HepG2 (cell line): Measurements from ENCODE around the gene IQGAP3. TPM values are rescaled to one million over a fixed set of nuclear protein-coding genes. Genes with fewer than 3 reads are reported as not detected.

Experiments used
- AKAP8 ChIP-seq: sonication (generic); formaldehyde crosslinking; IDR thresholded peaks from 2 replicates; pipeline ENCODE4 v1.5.1; 2020; ENCODE audit warnings: mild to moderate bottlenecking, missing genetic modification reagents
- BHLHE40 ChIP-seq: IDR thresholded peaks from 2 replicates; pipeline ENCODE4 v1.6.1; 2011; ENCODE audit warnings: low read length, improper control_type of control experiment
- FOXO1 ChIP-seq: sonication (generic); formaldehyde crosslinking; IDR thresholded peaks from 2 replicates; pipeline ENCODE4 v1.4.0; 2020; ENCODE audit warnings: missing genetic modification reagents
- GATAD1 ChIP-seq: IDR thresholded peaks from 2 replicates; pipeline ENCODE4 v1.6.1; 2016; ENCODE audit warnings: missing genetic modification reagents, missing compliant biosample characterization
- HDAC1 ChIP-seq: sonication (generic); formaldehyde crosslinking; IDR thresholded peaks from 2 replicates; pipeline ENCODE4 v1.5.1; 2020; ENCODE audit warnings: mild to moderate bottlenecking, missing genetic modification reagents
- IKZF4 ChIP-seq: sonication (generic); formaldehyde crosslinking; IDR thresholded peaks from 2 replicates; pipeline ENCODE4 v1.5.1; 2020; ENCODE audit warnings: borderline replicate concordance, mild to moderate bottlenecking, low read depth, missing genetic modification reagents; ENCODE audit errors: not compliant biosample characterization
- KDM6A ChIP-seq: IDR thresholded peaks from 2 replicates; pipeline ENCODE4 v1.6.1; 2016; ENCODE audit warnings: low read depth
- KMT2A ChIP-seq: sonication (generic); formaldehyde crosslinking; IDR thresholded peaks from 2 replicates; pipeline ENCODE4 v1.4.0; 2020; ENCODE audit warnings: missing genetic modification reagents
- MEIS2 ChIP-seq: sonication (generic); formaldehyde crosslinking; IDR thresholded peaks from 2 replicates; pipeline ENCODE4 v1.9.0; 2021; ENCODE audit warnings: mild to moderate bottlenecking, missing genetic modification reagents
- POLR2AphosphoS5 ChIP-seq: IDR thresholded peaks from 2 replicates; pipeline ENCODE4 v1.6.1; 2012; ENCODE audit warnings: low read depth, low read length
- RARA ChIP-seq: IDR thresholded peaks from 2 replicates; pipeline ENCODE4 v1.6.1; 2016; ENCODE audit warnings: missing genetic modification reagents, missing compliant biosample characterization
- RCOR2 ChIP-seq: IDR thresholded peaks from 2 replicates; pipeline ENCODE4 v1.6.1; 2016; ENCODE audit warnings: missing biosample characterization, missing genetic modification reagents
- SP1 ChIP-seq, 2 experiments: fragments of 450-650 bp in 1 of 2; sonication (generic) in 1 of 2; formaldehyde crosslinking in 1 of 2; IDR thresholded peaks; 2 replicates each; pipeline versions ENCODE4 v1.4.0 to v1.6.1; 2016 to 2020; ENCODE audit warnings: missing genetic modification reagents in 1 of 2
- ZBTB7B ChIP-seq: sonication (generic); formaldehyde crosslinking; IDR thresholded peaks from 2 replicates; pipeline ENCODE4 v1.4.0; 2020; ENCODE audit warnings: missing genetic modification reagents
- ZC3H4 ChIP-seq: sonication (generic); formaldehyde crosslinking; IDR thresholded peaks from 2 replicates; pipeline ENCODE4 v1.4.0; 2020; ENCODE audit warnings: missing genetic modification reagents, borderline replicate concordance
- ZNF121 ChIP-seq: sonication (generic); formaldehyde crosslinking; IDR thresholded peaks from 2 replicates; pipeline ENCODE4 v1.5.0; 2020; ENCODE audit warnings: mild to moderate bottlenecking, missing genetic modification reagents
- polyA plus RNA-seq, 8 experiments: library from polyadenylated mRNA; depleted of rRNA in 3 of 8; stranded (reverse) in 7 of 8; unstranded in 1 of 8; fragments of >200 nt; fragmentation: Illumina TruSeq in 4 of 8; extraction: Trizol in 4 of 8; gene quantifications; 2 replicates each; pipeline versions ENCODE4 v1.2.1 to v1.2.3, GENCODE V29; 2011 to 2016; ENCODE audit warnings: low read depth in 4 of 8, missing spikeins in 1 of 8, mixed read lengths in 1 of 8; ENCODE audit not compliant: insufficient read depth in 1 of 8
- total RNA-seq, 5 experiments: library from RNA; depleted of rRNA; stranded (reverse); fragments of >200 nt; fragmentation: Illumina TruSeq; extraction: Trizol; gene quantifications; 2 replicates each; pipeline ENCODE4 v1.2.3, GENCODE V29; 2016; ENCODE audit warnings: low read depth in 1 of 5
- TF ChIP-seq, protein P1 (sequence below): sonication (generic); formaldehyde crosslinking; IDR thresholded peaks from 2 replicates; pipeline ENCODE4 v1.4.0; 2020; ENCODE audit warnings: missing genetic modification reagents
- TF ChIP-seq, protein P2 (sequence below): sonication (generic); formaldehyde crosslinking; IDR thresholded peaks from 2 replicates; pipeline ENCODE4 v1.4.0; 2020; ENCODE audit warnings: mild to moderate bottlenecking, missing genetic modification reagents
- TF ChIP-seq, protein P3 (sequence below): sonication (generic); formaldehyde crosslinking; IDR thresholded peaks from 2 replicates; pipeline ENCODE4 v1.9.0; 2021; ENCODE audit warnings: missing genetic modification reagents, mild to moderate bottlenecking, borderline replicate concordance

The IQGAP3 gene
- total and polyA plus RNA-seq, 2 of the 13 experiments (the other 11 are each of a cell fraction or from before 2014, with no cell fraction given): 13.5 to 14.1 TPM

DNA sequence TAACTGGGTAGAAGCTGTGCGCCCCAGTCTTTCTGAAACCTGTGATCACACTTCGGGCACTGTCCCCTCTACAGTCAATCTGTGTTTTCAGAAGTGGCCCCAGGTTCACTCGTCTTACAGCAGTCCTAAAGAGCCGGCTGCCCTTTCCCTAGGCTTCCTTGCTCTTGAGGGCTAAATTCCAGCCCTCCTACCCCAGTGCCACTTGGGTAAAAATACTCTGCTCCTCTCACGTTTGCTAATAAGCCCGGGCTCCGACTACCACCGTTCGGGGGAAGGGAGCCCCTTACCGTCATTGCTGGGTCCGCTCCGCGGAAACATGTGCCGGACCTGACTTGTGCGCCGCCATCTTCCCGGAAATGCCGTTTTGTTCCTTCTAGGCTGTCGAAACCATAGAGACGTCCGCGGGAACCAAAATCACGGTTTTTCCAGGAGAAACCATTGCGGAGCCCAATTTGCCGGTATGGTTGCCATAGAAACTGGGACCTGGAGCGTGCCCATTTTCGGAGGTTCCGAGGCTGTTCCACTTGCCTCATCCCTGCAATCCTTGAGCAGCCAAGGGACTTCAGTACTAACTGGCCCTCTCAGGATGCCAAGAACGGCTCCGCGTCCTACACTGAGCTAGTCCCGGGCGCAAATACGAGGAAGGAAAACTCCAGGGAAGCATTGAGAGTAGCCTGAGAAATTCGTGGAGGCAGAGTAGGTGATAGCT, 28.9 kb upstream of the IQGAP3 start, which contains the start of gene GPATCH4 (continued):
- TF ChIP-seq, protein P1, sequence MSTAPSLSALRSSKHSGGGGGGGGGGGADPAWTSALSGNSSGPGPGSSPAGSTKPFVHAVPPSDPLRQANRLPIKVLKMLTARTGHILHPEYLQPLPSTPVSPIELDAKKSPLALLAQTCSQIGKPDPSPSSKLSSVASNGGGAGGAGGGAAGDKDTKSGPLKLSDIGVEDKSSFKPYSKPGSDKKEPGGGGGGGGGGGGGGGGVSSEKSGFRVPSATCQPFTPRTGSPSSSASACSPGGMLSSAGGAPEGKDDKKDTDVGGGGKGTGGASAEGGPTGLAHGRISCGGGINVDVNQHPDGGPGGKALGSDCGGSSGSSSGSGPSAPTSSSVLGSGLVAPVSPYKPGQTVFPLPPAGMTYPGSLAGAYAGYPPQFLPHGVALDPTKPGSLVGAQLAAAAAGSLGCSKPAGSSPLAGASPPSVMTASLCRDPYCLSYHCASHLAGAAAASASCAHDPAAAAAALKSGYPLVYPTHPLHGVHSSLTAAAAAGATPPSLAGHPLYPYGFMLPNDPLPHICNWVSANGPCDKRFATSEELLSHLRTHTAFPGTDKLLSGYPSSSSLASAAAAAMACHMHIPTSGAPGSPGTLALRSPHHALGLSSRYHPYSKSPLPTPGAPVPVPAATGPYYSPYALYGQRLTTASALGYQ: peak; percentile 68; the same call in 1 of the 2 replicates
- TF ChIP-seq SP1 (IDR thresholded peaks at IDR 0.05) (no peak), SP1 (CRISPR knock-in tag; IDR thresholded peaks at IDR 0.05) (no peak), MEIS2 (CRISPR knock-in tag) (peak; percentile 50; the same call in 1 of the 2 replicates), BHLHE40 (no peak), KMT2A (CRISPR knock-in tag) (peak; percentile 66), IKZF4 (CRISPR knock-in tag) (peak; percentile 58), POLR2AphosphoS5 (peak; percentile 93), ZC3H4 (CRISPR knock-in tag) (no peak), HDAC1 (CRISPR knock-in tag) (peak; percentile 96), FOXO1 (CRISPR knock-in tag) (no peak), AKAP8 (CRISPR knock-in tag) (no peak), RARA (CRISPR knock-in tag) (no peak; the same call in 1 of the 2 replicates), RCOR2 (CRISPR knock-in tag) (0 out of 2 replicates have a peak, but pooled peaks have one; percentile 33), ZNF121 (no peak), KDM6A (CRISPR knock-in tag) (no peak), GATAD1 (CRISPR knock-in tag) (peak; percentile 94), ZBTB7B (CRISPR knock-in tag) (peak; percentile 37; the same call in 1 of the 2 replicates)
- TF ChIP-seq, protein P2, sequence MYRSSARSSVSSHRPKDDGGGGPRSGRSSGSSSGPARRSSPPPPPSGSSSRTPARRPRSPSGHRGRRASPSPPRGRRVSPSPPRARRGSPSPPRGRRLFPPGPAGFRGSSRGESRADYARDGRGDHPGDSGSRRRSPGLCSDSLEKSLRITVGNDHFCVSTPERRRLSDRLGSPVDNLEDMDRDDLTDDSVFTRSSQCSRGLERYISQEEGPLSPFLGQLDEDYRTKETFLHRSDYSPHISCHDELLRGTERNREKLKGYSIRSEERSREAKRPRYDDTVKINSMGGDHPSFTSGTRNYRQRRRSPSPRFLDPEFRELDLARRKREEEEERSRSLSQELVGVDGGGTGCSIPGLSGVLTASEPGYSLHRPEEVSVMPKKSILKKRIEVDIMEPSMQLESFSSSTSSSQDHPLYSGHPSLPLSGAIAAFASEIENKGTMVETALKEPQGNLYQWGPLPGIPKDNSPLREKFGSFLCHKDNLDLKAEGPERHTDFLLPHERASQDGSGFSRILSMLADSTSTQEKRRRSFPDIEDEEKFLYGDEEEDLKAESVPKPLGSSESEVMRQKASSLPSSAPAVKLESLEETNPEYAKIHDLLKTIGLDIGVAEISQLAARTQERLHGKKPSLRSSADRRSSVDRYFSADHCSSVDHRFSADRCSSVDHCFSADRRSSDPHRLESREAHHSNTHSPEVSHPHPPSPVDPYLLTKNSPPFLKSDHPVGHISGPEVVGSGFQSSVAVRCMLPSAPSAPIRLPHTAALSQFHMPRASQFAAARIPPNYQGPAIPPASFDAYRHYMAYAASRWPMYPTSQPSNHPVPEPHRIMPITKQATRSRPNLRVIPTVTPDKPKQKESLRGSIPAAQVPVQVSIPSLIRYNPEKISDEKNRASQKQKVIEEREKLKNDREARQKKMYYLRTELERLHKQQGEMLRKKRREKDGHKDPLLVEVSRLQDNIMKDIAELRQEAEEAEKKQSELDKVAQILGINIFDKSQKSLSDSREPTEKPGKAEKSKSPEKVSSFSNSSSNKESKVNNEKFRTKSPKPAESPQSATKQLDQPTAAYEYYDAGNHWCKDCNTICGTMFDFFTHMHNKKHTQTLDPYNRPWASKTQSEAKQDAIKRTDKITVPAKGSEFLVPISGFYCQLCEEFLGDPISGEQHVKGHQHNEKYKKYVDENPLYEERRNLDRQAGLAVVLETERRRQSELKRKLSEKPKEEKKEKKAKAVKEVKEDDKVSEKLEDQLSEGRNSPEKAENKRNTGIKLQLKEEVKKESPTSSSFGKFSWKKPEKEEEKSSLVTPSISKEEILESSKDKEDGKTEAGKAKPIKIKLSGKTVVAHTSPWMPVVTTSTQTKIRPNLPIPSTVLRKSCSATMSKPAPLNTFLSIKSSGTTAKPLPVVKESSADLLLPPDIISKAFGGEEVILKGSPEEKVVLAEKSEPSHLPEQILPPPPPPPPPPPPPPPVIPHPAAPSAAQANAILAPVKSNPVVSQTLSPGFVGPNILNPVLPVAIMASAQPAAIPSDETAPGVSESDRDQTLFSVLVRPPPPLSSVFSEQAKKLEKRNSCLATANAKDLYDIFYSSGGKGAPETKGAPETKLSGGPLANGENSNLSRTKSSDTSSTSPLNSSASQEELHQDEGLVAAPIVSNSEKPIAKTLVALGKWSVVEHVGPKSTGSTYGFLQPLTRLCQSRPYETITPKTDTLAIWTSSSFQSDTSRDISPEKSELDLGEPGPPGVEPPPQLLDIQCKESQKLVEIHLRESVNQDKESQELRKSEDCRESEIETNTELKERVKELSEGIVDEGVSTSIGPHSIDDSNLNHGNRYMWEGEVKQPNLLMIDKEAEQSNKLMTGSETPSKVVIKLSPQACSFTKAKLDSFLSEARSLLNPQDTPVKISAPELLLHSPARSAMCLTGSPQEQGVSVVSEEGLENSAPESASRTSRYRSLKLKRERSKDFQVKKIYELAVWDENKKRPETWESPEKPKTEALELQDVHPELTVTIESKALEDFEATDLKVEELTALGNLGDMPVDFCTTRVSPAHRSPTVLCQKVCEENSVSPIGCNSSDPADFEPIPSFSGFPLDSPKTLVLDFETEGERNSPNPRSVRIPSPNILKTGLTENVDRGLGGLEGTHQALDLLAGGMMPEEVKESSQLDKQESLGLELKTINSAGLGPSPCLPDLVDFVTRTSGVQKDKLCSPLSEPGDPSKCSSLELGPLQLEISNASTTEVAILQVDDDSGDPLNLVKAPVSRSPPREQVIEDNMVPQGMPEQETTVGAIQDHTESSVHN: no peak
- TF ChIP-seq, protein P3, sequence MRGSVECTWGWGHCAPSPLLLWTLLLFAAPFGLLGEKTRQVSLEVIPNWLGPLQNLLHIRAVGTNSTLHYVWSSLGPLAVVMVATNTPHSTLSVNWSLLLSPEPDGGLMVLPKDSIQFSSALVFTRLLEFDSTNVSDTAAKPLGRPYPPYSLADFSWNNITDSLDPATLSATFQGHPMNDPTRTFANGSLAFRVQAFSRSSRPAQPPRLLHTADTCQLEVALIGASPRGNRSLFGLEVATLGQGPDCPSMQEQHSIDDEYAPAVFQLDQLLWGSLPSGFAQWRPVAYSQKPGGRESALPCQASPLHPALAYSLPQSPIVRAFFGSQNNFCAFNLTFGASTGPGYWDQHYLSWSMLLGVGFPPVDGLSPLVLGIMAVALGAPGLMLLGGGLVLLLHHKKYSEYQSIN (CRISPR knock-in tag): no peak
